ENCODE results near the gene NT5DC2.
"Not testable (repeated sequence)": the region's sequence is repeated elsewhere in the genome, so short reads cannot be mapped to it uniquely, and the experiment has no call there.

Gene NT5DC2

GRCh38 chr3:52537165-52537620, 3.5 kb upstream of the NT5DC2 start:
- DNase-seq (ENCODE audit: low read depth in 2 of 2), result no peak

- peak; percentile 94 to 98 for DNase-seq (ENCODE audit: low read depth in 2 of 2)
These were observed 2.9 kb upstream of the NT5DC2 start, which contains the start of gene UQCC5 for GRCh38 chr3:52536369-52537164. Gene UQCC5 (plus strand): TSS chr3:52536605. CDS start chr3:52536756, 151 bp downstream.

- DNase-seq (ENCODE audit: low read depth in 2 of 2), result no peak
These were observed 2.4 kb upstream of the NT5DC2 start for GRCh38 chr3:52536112-52536368.

- DNase-seq (ENCODE audit: low read depth in 2 of 2), result no peak
These were observed 1.9 kb upstream of the NT5DC2 start for GRCh38 chr3:52535411-52536111.

GRCh38 chr3:52534281-52535183, 875 bp upstream of the NT5DC2 start:
- DNase-seq (ENCODE audit: low read depth in 2 of 2), result no peak

GRCh38 chr3:52532838-52533622, 627 bp downstream of the NT5DC2 start:
- DNase-seq (ENCODE audit: low read depth in 2 of 2), result peak in 1 of 2 donors; percentile 13

- DNase-seq (ENCODE audit: low read depth in 2 of 2), result peak in 1 of 2 donors; percentile 20
These were observed 1.2 kb downstream of the NT5DC2 start for GRCh38 chr3:52532517-52532837.

GRCh38 chr3:52531860-52532516, 1.7 kb downstream of the NT5DC2 start:
- DNase-seq (ENCODE audit: low read depth in 2 of 2), result no peak

GRCh38 chr3:52530918-52531826, 2.5 kb downstream of the NT5DC2 start:
- no peak for DNase-seq (ENCODE audit: low read depth in 2 of 2)

- no peak for DNase-seq (ENCODE audit: low read depth in 2 of 2)
These were observed 4.0 kb downstream of the NT5DC2 start for GRCh38 chr3:52529376-52530333.

- no peak for DNase-seq (ENCODE audit: low read depth in 2 of 2)
These were observed 4.9 kb downstream of the NT5DC2 start for GRCh38 chr3:52528586-52529375.

- no peak for DNase-seq (ENCODE audit: low read depth in 2 of 2)
These were observed 5.7 kb downstream of the NT5DC2 start for GRCh38 chr3:52527732-52528585.

- no peak for DNase-seq (ENCODE audit: low read depth in 2 of 2)
These were observed 6.5 kb downstream of the NT5DC2 start for GRCh38 chr3:52527039-52527731.

GRCh38 chr3:52526671-52527038, 7.0 kb downstream of the NT5DC2 start:
- DNase-seq (ENCODE audit: low read depth in 2 of 2), result not testable (repeated sequence)

GRCh38 chr3:52525680-52526561, 7.7 kb downstream of the NT5DC2 start:
- no peak for DNase-seq (ENCODE audit: low read depth in 2 of 2)

All from stimulated activated CD8-positive, alpha-beta memory T cell treated with anti-CD3 and anti-CD28 coated beads, Interleukin-7, amount 100 ng/mL, for 4 hours (primary cell).